Subcutaneous abdominal adipose tissue (tissue), 5 donors: Measurements from ENCODE around the gene SDCCAG8.

Experiments
- H3K27ac ChIP-seq: one replicate; pipeline ENCODE4 v1.7.0; 2013; ENCODE audit warnings: low read depth, mild to moderate bottlenecking, inconsistent platforms, low read length, moderate library complexity
- H3K27me3 ChIP-seq, 5 donors: one replicate each; pipeline ENCODE4 v1.7.0; 2013; ENCODE audit warnings: low read length in 5 of 5, inconsistent platforms in 1 of 5; ENCODE audit not compliant: control insufficient read depth in 5 of 5, insufficient read depth in 4 of 5
- H3K36me3 ChIP-seq, 5 donors: one replicate each; pipeline ENCODE4 v1.7.0; 2013; ENCODE audit warnings: low read length in 5 of 5; ENCODE audit not compliant: control insufficient read depth in 5 of 5, insufficient read depth in 5 of 5
- H3K4me1 ChIP-seq, 5 donors: one replicate each; pipeline ENCODE4 v1.7.0; 2013; ENCODE audit warnings: low read length in 5 of 5, mild to moderate bottlenecking in 3 of 5, moderate library complexity in 1 of 5; ENCODE audit not compliant: control insufficient read depth in 5 of 5, insufficient read depth in 5 of 5
- H3K4me3 ChIP-seq, 5 donors: one replicate each; pipeline ENCODE4 v1.7.0; 2013; ENCODE audit warnings: low read length in 5 of 5, low read depth in 1 of 5
- H3K9ac ChIP-seq, 5 donors: one replicate each; pipeline ENCODE4 v1.7.0; 2013; ENCODE audit warnings: low read length in 5 of 5, mild to moderate bottlenecking in 4 of 5, moderate library complexity in 3 of 5
- H3K9me3 ChIP-seq, 5 donors: one replicate each; pipeline ENCODE4 v1.7.0; 2013; ENCODE audit warnings: low read length in 5 of 5; ENCODE audit not compliant: control insufficient read depth in 5 of 5
- donor health status: healthy.
- donor health status: healthy.
- donor health status: healthy.
- donor health status: healthy.
- donor health status: healthy.

SDCCAG8 gene

GRCh38 chr1:243499711-243500110, 243.9 kb downstream of the SDCCAG8 start:
- Histone ChIP-seq H3K9ac (no peak overlapping the region), H3K9me3 (no peaks in the 10 kb centered on the region), H3K4me3 (no peak overlapping the region), H3K27me3 (no peaks in the 10 kb centered on the region), H3K4me1 (peaks cover 0 to 7% (median 0%) of the 10 kb centered on the region in 5 donors), H3K36me3 (peaks cover 0 to 31% (median 17%) of the 10 kb centered on the region in 5 donors), H3K27ac (no peak overlapping the region)

GRCh38 chr1:243500512-243500911, 244.7 kb downstream of the SDCCAG8 start:
- peaks cover 0 to 5% (median 0%) of the 10 kb centered on the region in 5 donors for H3K4me1 ChIP-seq
- H3K9me3 ChIP-seq = no peaks in the 10 kb centered on the region
- no peak overlapping the region for H3K4me3 ChIP-seq
- H3K27ac ChIP-seq = no peak overlapping the region
- H3K27me3 ChIP-seq = no peaks in the 10 kb centered on the region
- H3K36me3 ChIP-seq = peaks cover 0 to 37% (median 17%) of the 10 kb centered on the region in 5 donors
- H3K9ac ChIP-seq = no peak overlapping the region

- H3K36me3 ChIP-seq = peaks cover 0 to 42% (median 17%) of the 10 kb centered on the region in 5 donors
- no peaks in the 10 kb centered on the region for H3K4me1 ChIP-seq
- no peaks in the 10 kb centered on the region for H3K27me3 ChIP-seq
- no peaks in the 10 kb centered on the region for H3K9me3 ChIP-seq
- no peak overlapping the region for H3K27ac ChIP-seq
- H3K4me3 ChIP-seq = no peak overlapping the region
- H3K9ac ChIP-seq = no peak overlapping the region
These were observed 245.2 kb downstream of the SDCCAG8 start for GRCh38 chr1:243501002-243501401.

- Histone ChIP-seq H3K4me3 (no peak overlapping the region), H3K27ac (no peak overlapping the region), H3K4me1 (no peaks in the 10 kb centered on the region), H3K9ac (no peak overlapping the region), H3K9me3 (no peaks in the 10 kb centered on the region), H3K27me3 (no peaks in the 10 kb centered on the region), H3K36me3 (peaks cover 0 to 31% (median 13%) of the 10 kb centered on the region in 5 donors)
These were observed 247.3 kb downstream of the SDCCAG8 start for GRCh38 chr1:243503155-243503554.

GRCh38 chr1:243505986-243506689, 250.3 kb downstream of the SDCCAG8 start:
- H3K4me1 ChIP-seq = no peaks in the 10 kb centered on the region
- H3K36me3 ChIP-seq = peaks cover 0 to 25% (median 19%) of the 10 kb centered on the region in 5 donors
- H3K27ac ChIP-seq = no peak overlapping the region
- H3K4me3 ChIP-seq = no peak overlapping the region
- no peak overlapping the region for H3K9ac ChIP-seq
- H3K27me3 ChIP-seq = no peaks in the 10 kb centered on the region
- no peaks in the 10 kb centered on the region for H3K9me3 ChIP-seq

- peaks cover 3 to 29% (median 22%) of the 10 kb centered on the region in 5 donors for H3K36me3 ChIP-seq
- H3K9me3 ChIP-seq = no peaks in the 10 kb centered on the region
- no peaks in the 10 kb centered on the region for H3K27me3 ChIP-seq
- H3K4me1 ChIP-seq = no peaks in the 10 kb centered on the region
- H3K9ac ChIP-seq = no peak overlapping the region
- H3K27ac ChIP-seq = no peak overlapping the region
- no peak overlapping the region for H3K4me3 ChIP-seq
These were observed 251.3 kb downstream of the SDCCAG8 start for GRCh38 chr1:243507001-243507671.

- Histone ChIP-seq H3K4me1 (no peaks in the 10 kb centered on the region), H3K4me3 (no peak overlapping the region), H3K27ac (no peak overlapping the region), H3K27me3 (no peaks in the 10 kb centered on the region), H3K36me3 (peaks cover 5 to 29% (median 21%) of the 10 kb centered on the region in 5 donors), H3K9me3 (no peaks in the 10 kb centered on the region), H3K9ac (no peak overlapping the region)
These were observed 251.9 kb downstream of the SDCCAG8 start for GRCh38 chr1:243507672-243508302.

GRCh38 chr1:243508303-243508713, 252.5 kb downstream of the SDCCAG8 start:
- Histone ChIP-seq H3K27ac (no peak overlapping the region), H3K27me3 (no peaks in the 10 kb centered on the region), H3K4me1 (no peaks in the 10 kb centered on the region), H3K4me3 (no peak overlapping the region), H3K9me3 (no peaks in the 10 kb centered on the region), H3K9ac (no peak overlapping the region), H3K36me3 (peaks cover 5 to 29% (median 21%) of the 10 kb centered on the region in 5 donors)

GRCh38 chr1:243508943-243509342, 253.1 kb downstream of the SDCCAG8 start:
- Histone ChIP-seq H3K9me3 (no peaks in the 10 kb centered on the region), H3K9ac (no peak overlapping the region), H3K4me3 (no peak overlapping the region), H3K27ac (no peak overlapping the region), H3K4me1 (no peaks in the 10 kb centered on the region), H3K27me3 (no peaks in the 10 kb centered on the region), H3K36me3 (peaks cover 5 to 29% (median 21%) of the 10 kb centered on the region in 5 donors)

- Histone ChIP-seq H3K36me3 (peaks cover 5 to 20% (median 17%) of the 10 kb centered on the region in 5 donors), H3K4me1 (no peaks in the 10 kb centered on the region), H3K27me3 (no peaks in the 10 kb centered on the region), H3K9ac (no peak overlapping the region), H3K9me3 (no peaks in the 10 kb centered on the region), H3K4me3 (no peak overlapping the region), H3K27ac (no peak overlapping the region)
These were observed 255.1 kb downstream of the SDCCAG8 start for GRCh38 chr1:243510928-243511327.
